ENCODE data around the gene OR51G2. TPM values are rescaled to one million over a fixed set of nuclear protein-coding genes. Genes with fewer than 3 reads are reported as not detected.

Gene OR51G2
- total RNA-seq, 3 donors from 2014 or later, result not detected

DNA sequence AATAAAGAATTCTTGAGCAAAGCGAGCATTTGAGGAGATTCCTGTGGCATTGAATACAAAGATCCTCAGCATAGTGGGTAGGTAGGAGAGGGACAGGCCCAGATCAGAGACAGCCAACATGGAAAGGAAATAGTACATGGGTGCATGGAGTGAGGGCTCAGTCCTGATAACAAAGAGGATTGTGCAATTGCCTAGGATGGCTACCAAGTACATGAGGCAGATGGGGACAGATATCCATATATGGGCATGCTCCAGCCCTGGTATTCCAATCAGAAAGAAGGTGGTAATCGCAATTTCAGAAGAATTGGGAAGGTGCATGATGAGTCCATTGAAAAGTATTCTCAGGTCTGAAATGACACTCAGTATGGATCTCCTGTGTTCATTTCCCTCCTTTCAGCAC is 28.9 kb downstream of the OR51G2 start:
- TF ChIP-seq, protein P1, sequence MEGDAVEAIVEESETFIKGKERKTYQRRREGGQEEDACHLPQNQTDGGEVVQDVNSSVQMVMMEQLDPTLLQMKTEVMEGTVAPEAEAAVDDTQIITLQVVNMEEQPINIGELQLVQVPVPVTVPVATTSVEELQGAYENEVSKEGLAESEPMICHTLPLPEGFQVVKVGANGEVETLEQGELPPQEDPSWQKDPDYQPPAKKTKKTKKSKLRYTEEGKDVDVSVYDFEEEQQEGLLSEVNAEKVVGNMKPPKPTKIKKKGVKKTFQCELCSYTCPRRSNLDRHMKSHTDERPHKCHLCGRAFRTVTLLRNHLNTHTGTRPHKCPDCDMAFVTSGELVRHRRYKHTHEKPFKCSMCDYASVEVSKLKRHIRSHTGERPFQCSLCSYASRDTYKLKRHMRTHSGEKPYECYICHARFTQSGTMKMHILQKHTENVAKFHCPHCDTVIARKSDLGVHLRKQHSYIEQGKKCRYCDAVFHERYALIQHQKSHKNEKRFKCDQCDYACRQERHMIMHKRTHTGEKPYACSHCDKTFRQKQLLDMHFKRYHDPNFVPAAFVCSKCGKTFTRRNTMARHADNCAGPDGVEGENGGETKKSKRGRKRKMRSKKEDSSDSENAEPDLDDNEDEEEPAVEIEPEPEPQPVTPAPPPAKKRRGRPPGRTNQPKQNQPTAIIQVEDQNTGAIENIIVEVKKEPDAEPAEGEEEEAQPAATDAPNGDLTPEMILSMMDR (IDR thresholded peaks at IDR 0.05), result no peak
- no peak for TF ChIP-seq POLR2A (IDR thresholded peaks at IDR 0.05)
- no peak for TF ChIP-seq POLR2AphosphoS5 (IDR thresholded peaks at IDR 0.05)
- H3K4me3 ChIP-seq, result no peak overlapping the region
- no peaks in the 10 kb centered on the region for H3K4me1 ChIP-seq
- H3K9me3 ChIP-seq, result no peaks in the 10 kb centered on the region
- no peak for DNase-seq (ENCODE audit: low spot score in 2 of 2)
- H3K27me3 ChIP-seq, result no peaks in the 10 kb centered on the region
- no peaks in the 10 kb centered on the region for H3K36me3 ChIP-seq
- H3K27ac ChIP-seq, result no peak overlapping the region
- intact Hi-C loops (cut with DNase I; ENCODE audit: low total_unique reads), result no loop called here

DNA sequence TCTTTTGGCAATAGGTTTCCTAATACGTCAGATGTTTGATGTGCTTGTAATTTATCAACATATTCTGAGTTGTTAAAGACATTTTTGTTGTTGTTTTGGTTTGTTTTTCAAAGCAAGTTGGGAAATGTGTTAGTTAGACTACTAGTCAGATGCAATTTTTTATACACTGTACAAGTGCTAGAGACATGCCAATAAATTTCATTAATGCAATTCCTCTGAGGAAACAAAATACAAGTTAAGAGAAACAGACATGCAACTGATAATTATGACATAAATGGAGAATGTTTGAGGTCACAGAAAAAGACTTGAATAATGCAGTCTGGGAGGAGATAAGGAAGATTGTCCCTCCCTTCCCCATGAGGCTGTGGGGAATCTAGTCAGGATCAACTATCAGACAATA is 31.6 kb downstream of the OR51G2 start:
- intact Hi-C loops (cut with DNase I; ENCODE audit: low total_unique reads), result no loop called here
- H3K9me3 ChIP-seq, result no peaks in the 10 kb centered on the region
- H3K36me3 ChIP-seq, result no peaks in the 10 kb centered on the region
- H3K27me3 ChIP-seq, result no peaks in the 10 kb centered on the region
- no peak overlapping the region for H3K4me3 ChIP-seq
- H3K4me1 ChIP-seq, result no peaks in the 10 kb centered on the region
- DNase-seq (ENCODE audit: low spot score in 2 of 2), result no peak
- TF ChIP-seq, protein P1 (IDR thresholded peaks at IDR 0.05), result no peak
- TF ChIP-seq POLR2A (IDR thresholded peaks at IDR 0.05) (no peak), POLR2AphosphoS5 (IDR thresholded peaks at IDR 0.05) (no peak)
- H3K27ac ChIP-seq, result no peak overlapping the region

DNA sequence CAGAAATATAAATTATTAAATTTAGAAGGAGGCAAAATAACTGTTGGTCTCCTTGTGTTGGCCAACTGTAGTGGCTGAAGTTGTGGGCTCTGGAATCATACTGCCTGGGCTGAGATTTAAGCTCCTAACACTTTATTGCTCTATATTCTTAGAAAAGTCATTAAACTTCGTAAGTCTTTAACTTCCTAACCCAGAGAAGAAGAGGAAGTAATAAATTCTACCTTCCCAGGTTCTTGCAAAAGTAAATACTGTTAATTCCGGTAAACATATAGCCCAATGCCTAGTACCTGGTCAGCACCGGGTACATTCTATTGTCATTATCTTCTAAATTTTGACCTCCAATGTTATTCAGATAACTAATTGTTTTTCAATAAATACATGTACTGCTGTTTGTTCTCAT is 33.0 kb downstream of the OR51G2 start:
- no peaks in the 10 kb centered on the region for H3K27me3 ChIP-seq
- H3K36me3 ChIP-seq, result no peaks in the 10 kb centered on the region
- H3K9me3 ChIP-seq, result no peaks in the 10 kb centered on the region
- H3K4me1 ChIP-seq, result no peaks in the 10 kb centered on the region
- no peak for DNase-seq (ENCODE audit: low spot score in 2 of 2)
- intact Hi-C loops (cut with DNase I; ENCODE audit: low total_unique reads), result no loop called here
- H3K27ac ChIP-seq, result no peak overlapping the region
- no peak overlapping the region for H3K4me3 ChIP-seq
- TF ChIP-seq, protein P1 (IDR thresholded peaks at IDR 0.05), result no peak
- TF ChIP-seq POLR2A (IDR thresholded peaks at IDR 0.05) (no peak), POLR2AphosphoS5 (IDR thresholded peaks at IDR 0.05) (no peak)

DNA sequence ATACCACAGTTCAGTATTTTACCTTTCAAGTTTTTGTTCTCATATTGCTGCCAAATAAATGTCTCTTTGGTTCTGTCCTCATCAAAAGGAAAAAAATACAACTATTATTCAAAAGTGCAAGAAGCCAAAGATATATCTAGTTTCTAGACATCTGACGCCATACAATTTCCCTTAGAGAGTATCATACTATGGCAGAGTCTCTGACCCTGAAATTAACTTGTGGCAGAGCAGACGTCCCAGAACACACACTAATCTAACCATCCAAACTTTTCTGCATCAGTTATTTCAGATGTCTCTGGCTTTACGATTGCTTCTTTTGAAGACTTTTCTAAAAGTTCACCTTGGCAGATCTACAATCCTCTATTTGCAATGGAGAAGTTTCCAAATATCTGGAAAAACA is 34.8 kb downstream of the OR51G2 start:
- no peak for DNase-seq (ENCODE audit: low spot score in 2 of 2)
- Histone ChIP-seq H3K36me3 (no peaks in the 10 kb centered on the region), H3K4me1 (no peaks in the 10 kb centered on the region), H3K27ac (no peak overlapping the region), H3K4me3 (no peak overlapping the region), H3K9me3 (no peaks in the 10 kb centered on the region), H3K27me3 (peaks cover 0 to 5% of the 10 kb centered on the region in 2 donors)
- intact Hi-C loops (cut with DNase I; ENCODE audit: low total_unique reads), result no loop called here
- TF ChIP-seq, protein P1 (IDR thresholded peaks at IDR 0.05), result no peak
- TF ChIP-seq POLR2A (IDR thresholded peaks at IDR 0.05) (no peak), POLR2AphosphoS5 (IDR thresholded peaks at IDR 0.05) (no peak)

DNA sequence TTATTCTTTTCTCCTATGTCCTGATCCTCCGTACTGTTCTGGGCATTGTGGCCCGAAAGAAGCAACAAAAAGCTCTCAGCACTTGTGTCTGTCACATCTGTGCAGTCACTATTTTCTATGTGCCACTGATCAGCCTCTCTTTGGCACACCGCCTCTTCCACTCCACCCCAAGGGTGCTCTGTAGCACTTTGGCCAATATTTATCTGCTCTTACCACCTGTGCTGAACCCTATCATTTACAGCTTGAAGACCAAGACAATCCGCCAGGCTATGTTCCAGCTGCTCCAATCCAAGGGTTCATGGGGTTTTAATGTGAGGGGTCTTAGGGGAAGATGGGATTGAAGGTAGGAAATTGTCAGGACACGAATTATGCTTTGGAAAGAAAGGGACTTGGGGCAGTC is 36.6 kb downstream of the OR51G2 start:
- Histone ChIP-seq H3K36me3 (no peaks in the 10 kb centered on the region), H3K4me1 (no peaks in the 10 kb centered on the region), H3K27me3 (peaks cover 0 to 5% of the 10 kb centered on the region in 2 donors), H3K4me3 (no peak overlapping the region), H3K9me3 (no peaks in the 10 kb centered on the region), H3K27ac (no peak overlapping the region)
- DNase-seq (ENCODE audit: low spot score in 2 of 2), result no peak
- TF ChIP-seq POLR2A (IDR thresholded peaks at IDR 0.05), result no peak
- no peak for TF ChIP-seq POLR2AphosphoS5 (IDR thresholded peaks at IDR 0.05)
- TF ChIP-seq, protein P1 (IDR thresholded peaks at IDR 0.05), result no peak
- intact Hi-C loops (cut with DNase I; ENCODE audit: low total_unique reads), result no loop called here
